Measurements from ENCODE around the gene AK9. TPM values are rescaled to one million over a fixed set of nuclear protein-coding genes. Genes with fewer than 3 reads are reported as not detected.

AK9 gene
- total RNA-seq, 4 donors from 2014 or later = 4.1 to 10.3 (median 6.4) TPM

DNA sequence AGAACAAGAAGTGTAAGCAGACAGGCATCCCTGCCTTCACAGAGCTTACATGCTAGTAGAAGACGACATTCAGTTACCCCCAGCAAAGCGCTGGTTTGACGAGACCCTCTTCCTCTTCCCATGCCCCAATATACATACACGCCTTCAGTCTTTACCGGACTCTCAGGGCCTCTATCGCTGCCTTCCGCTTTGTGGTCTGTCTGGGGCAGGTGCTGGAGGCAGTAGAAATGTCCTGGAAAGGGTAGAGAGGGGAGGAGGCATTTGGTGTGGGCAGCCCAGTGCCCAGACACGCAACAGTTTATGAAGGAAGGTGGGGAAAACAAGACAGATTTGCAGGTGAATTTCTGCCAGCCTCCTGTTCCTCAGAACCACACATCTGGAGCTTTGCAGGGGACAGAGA is 244.5 kb downstream of the AK9 start:
- TF ChIP-seq POLR2A (IDR thresholded peaks at IDR 0.05) = no peak
- TF ChIP-seq, protein P1, sequence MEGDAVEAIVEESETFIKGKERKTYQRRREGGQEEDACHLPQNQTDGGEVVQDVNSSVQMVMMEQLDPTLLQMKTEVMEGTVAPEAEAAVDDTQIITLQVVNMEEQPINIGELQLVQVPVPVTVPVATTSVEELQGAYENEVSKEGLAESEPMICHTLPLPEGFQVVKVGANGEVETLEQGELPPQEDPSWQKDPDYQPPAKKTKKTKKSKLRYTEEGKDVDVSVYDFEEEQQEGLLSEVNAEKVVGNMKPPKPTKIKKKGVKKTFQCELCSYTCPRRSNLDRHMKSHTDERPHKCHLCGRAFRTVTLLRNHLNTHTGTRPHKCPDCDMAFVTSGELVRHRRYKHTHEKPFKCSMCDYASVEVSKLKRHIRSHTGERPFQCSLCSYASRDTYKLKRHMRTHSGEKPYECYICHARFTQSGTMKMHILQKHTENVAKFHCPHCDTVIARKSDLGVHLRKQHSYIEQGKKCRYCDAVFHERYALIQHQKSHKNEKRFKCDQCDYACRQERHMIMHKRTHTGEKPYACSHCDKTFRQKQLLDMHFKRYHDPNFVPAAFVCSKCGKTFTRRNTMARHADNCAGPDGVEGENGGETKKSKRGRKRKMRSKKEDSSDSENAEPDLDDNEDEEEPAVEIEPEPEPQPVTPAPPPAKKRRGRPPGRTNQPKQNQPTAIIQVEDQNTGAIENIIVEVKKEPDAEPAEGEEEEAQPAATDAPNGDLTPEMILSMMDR (IDR thresholded peaks at IDR 0.05) = no peak
- 85 to 88% methylated on average over 8 of the region's 8 CpGs for WGBS, 2 donors
- DNase-seq (ENCODE audit: low spot score in 2 of 2) = no peak
- H3K4me3 ChIP-seq (ENCODE audit: low read depth, poor library complexity, severe bottlenecking) = no peak overlapping the region
- intact Hi-C loops (cut with DNase I; ENCODE audit: low total_unique reads) = no loop called here

DNA sequence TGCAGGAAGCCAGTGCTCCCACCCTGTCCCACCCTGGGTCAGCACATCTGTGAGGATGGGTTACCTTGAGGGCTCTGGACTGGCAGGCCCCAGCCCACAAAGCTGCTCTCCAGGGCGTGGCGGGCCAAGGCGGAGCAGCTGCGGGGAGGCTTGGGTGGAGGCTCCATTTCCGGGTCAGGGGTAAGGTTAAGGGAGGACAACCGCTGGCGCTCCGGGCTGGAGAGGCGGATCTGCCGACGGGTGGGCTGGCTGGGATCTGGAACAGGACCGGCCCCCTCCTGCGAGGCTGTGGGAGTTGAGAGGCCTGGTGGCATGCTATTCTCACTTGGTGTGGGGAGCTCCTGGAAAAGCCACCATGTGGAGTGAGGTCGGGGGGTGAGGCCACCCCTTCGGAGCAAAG is 244.9 kb downstream of the AK9 start:
- 82 to 93% methylated on average over 15 of the region's 15 CpGs for WGBS, 2 donors
- DNase-seq (ENCODE audit: low spot score in 2 of 2) = no peak
- H3K4me3 ChIP-seq (ENCODE audit: low read depth, poor library complexity, severe bottlenecking) = no peak overlapping the region
- intact Hi-C loops (cut with DNase I; ENCODE audit: low total_unique reads) = no loop called here
- TF ChIP-seq, protein P1 (IDR thresholded peaks at IDR 0.05) = no peak
- TF ChIP-seq POLR2A (IDR thresholded peaks at IDR 0.05) = no peak

DNA sequence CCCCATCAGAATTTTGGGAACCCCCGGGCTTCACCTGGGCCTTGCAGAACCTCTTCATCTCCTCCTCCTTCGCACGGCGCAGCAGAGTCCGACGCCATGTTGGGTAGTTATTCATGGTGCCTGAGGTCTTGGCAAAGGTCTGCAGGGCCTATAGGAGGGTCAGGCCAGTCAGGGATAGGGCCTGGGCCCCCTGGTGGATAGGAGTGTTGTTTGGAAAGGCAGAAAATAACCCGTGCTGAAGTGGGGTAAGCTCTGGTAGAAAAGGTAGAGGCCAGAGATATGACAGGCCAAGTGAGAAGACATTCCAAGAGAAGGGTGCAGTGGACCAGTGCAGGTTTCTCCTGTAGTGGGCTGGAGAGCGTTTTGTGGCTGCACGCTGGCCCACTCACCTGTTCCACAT is 245.6 kb downstream of the AK9 start:
- WGBS, 2 donors = 91% methylated on average over 9 of the region's 9 CpGs
- no peak overlapping the region for H3K4me3 ChIP-seq (ENCODE audit: low read depth, poor library complexity, severe bottlenecking)
- no peak for TF ChIP-seq POLR2A (IDR thresholded peaks at IDR 0.05)
- TF ChIP-seq, protein P1 (IDR thresholded peaks at IDR 0.05) = no peak
- intact Hi-C loops (cut with DNase I; ENCODE audit: low total_unique reads) = no loop called here
- no peak for DNase-seq (ENCODE audit: low spot score in 2 of 2)

DNA sequence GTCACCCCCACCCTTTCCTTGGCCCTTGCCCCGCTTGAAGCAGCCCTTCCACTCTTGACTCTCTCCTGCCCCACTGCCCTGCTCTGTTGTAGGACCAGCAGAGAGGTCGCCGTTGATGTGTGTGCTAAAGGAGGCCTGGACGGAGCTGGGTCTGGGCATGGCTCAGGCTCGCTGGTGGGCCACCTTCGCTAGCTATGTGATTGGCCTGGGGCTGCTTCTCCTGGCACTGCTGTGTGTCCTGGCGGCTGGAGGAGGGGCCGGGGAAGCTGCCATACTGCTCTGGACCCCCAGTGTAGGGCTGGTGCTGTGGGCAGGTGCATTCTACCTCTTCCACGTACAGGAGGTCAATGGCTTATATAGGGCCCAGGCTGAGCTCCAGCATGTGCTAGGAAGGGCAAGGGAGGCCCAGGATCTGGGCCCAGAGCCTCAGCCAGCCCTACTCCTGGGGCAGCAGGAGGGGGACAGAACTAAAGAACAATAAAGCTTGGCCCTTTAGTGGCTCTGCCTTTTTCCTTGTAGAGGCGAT is 247.5 kb downstream of the AK9 start:
- H3K4me3 ChIP-seq (ENCODE audit: low read depth, poor library complexity, severe bottlenecking) = no peak overlapping the region
- intact Hi-C loops (cut with DNase I; ENCODE audit: low total_unique reads) = no loop called here
- 91 to 92% methylated on average over 10 of the region's 10 CpGs for WGBS, 2 donors
- peak in 1 of 2 donors; percentile 14 for DNase-seq (ENCODE audit: low spot score in 2 of 2)
- TF ChIP-seq, protein P1 (IDR thresholded peaks at IDR 0.05) = no peak
- no peak for TF ChIP-seq POLR2A (IDR thresholded peaks at IDR 0.05)

Other genes starting within 250 kb of the AK9 start
- gene MICAL1, start 235.4 kb downstream of the AK9 start, total RNA-seq = 10 to 100 TPM; 17.9 to 29.5 (median 27.3) TPM
- 10 to 100 TPM in 2 of 4 donors, 1 to 10 TPM in 2; 8.4 to 11.8 (median 10.1) TPM for gene ZBTB24, start 208.0 kb downstream of the AK9 start, total RNA-seq
- gene FIG4, start 94 bp upstream of the AK9 start, total RNA-seq = 10 to 100 TPM in 2 of 4 donors, 1 to 10 TPM in 2; 6.9 to 17.1 (median 10.6) TPM

Measured in lower leg skin (tissue), 4 donors.